Measurements from ENCODE around the gene GMPPA.

DNA sequence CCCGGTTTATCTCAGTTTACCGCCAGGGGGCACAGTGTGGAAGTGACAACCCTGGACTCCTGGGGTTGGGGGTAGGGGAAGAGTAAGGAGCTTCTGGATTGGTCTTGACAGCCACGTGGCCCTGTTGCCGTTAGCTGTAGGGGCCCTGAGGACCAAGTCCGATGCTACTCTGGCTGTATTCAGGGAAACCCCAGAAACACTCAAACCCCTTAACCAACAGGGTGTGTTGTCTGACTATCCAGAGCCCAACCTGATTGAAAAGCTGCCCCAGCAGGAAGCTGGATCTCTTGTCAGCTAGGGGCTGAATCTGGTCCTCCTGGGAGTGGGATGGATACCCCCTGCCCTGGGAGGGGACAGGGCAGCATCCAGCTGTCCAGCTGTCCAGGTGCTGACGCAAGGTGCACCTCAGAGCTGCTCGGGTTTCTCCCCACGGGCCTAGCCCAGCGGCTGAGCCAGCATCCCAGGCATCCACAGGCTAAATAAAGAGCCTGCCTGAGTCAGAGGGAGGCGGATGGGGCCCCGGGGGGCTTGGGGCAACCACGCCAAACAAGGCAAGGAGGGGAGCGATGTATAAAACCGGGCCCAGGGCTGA is 3.1 kb upstream of the GMPPA start:
- TF ChIP-seq, protein P1, sequence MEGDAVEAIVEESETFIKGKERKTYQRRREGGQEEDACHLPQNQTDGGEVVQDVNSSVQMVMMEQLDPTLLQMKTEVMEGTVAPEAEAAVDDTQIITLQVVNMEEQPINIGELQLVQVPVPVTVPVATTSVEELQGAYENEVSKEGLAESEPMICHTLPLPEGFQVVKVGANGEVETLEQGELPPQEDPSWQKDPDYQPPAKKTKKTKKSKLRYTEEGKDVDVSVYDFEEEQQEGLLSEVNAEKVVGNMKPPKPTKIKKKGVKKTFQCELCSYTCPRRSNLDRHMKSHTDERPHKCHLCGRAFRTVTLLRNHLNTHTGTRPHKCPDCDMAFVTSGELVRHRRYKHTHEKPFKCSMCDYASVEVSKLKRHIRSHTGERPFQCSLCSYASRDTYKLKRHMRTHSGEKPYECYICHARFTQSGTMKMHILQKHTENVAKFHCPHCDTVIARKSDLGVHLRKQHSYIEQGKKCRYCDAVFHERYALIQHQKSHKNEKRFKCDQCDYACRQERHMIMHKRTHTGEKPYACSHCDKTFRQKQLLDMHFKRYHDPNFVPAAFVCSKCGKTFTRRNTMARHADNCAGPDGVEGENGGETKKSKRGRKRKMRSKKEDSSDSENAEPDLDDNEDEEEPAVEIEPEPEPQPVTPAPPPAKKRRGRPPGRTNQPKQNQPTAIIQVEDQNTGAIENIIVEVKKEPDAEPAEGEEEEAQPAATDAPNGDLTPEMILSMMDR (IDR thresholded peaks at IDR 0.05 in 8 of 11, conservative IDR thresholded peaks at IDR 0.05 in 3 of 11), result peak in 9 of 11 experiments; percentile 28 to 67 (median 53)
- TF ChIP-seq POLR2A (IDR thresholded peaks at IDR 0.05), result no peak
- TF ChIP-seq POLR2AphosphoS5 (IDR thresholded peaks at IDR 0.05), result no peak

Measured in spleen (tissue), 7 donors.